ENCODE measurements around the gene FHL3. TPM values are rescaled to one million over a fixed set of nuclear protein-coding genes. Genes with fewer than 3 reads are reported as not detected.

Gene FHL3
- total and polyA plus RNA-seq, 8 donors, result 5.1 to 11.3 (median 8.0) TPM

- ATAC-seq (no peak), FAIRE-seq (no peak), DNase-seq (no peak)
- intact Hi-C loops (cut with DNase I), result loop anchor here in 2 of 3 donors (5.0 kb wide), 2 partner anchors 562 to 807 kb away; no protein-coding TSS in a partner anchor
- Histone ChIP-seq H3K4me1 (peaks cover 9 to 15% (median 13%) of the 10 kb centered on the region in 3 donors), H3K9me3 (no peaks in the 10 kb centered on the region), H3K36me3 (peaks cover 0 to 47% (median 32%) of the 10 kb centered on the region in 3 donors), H3K27ac (no peak overlapping the region), H3K27me3 (no peaks in the 10 kb centered on the region), H3K4me3 (no peak overlapping the region)
- TF ChIP-seq, protein P1, sequence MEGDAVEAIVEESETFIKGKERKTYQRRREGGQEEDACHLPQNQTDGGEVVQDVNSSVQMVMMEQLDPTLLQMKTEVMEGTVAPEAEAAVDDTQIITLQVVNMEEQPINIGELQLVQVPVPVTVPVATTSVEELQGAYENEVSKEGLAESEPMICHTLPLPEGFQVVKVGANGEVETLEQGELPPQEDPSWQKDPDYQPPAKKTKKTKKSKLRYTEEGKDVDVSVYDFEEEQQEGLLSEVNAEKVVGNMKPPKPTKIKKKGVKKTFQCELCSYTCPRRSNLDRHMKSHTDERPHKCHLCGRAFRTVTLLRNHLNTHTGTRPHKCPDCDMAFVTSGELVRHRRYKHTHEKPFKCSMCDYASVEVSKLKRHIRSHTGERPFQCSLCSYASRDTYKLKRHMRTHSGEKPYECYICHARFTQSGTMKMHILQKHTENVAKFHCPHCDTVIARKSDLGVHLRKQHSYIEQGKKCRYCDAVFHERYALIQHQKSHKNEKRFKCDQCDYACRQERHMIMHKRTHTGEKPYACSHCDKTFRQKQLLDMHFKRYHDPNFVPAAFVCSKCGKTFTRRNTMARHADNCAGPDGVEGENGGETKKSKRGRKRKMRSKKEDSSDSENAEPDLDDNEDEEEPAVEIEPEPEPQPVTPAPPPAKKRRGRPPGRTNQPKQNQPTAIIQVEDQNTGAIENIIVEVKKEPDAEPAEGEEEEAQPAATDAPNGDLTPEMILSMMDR (IDR thresholded peaks at IDR 0.05), result no peak
- WGBS, 2 donors, result 84 to 90% methylated on average over 6 of the region's 6 CpGs
Measured at GRCh38 chr1:38025664-38026063, 20.4 kb upstream of the FHL3 start.

DNA sequence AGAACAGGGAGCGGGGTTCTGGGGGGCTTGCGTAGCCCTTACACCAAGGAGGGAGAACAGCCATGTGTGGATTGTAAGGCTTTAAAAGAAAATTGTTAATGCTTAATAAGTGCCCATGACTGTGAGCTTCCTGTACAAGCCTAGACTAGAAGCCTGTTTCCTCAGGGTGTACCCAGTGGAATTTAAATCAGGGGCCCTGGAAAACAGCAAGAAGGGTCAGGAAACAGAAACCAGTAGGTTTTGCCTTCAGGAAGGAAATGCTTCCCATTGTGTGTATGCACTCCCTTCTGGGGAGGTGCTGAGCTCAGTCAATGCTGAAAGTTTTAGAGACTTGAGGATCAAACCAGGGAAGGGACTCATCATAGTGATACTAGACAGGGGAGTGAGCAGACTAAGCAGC is 19.9 kb upstream of the FHL3 start:
- TF ChIP-seq, protein P1 (IDR thresholded peaks at IDR 0.05), result no peak
- Histone ChIP-seq H3K4me1 (peaks cover 9 to 11% (median 10%) of the 10 kb centered on the region in 3 donors), H3K4me3 (no peak overlapping the region), H3K36me3 (peaks cover 0 to 51% (median 33%) of the 10 kb centered on the region in 3 donors), H3K27ac (no peak overlapping the region), H3K9me3 (no peaks in the 10 kb centered on the region), H3K27me3 (no peaks in the 10 kb centered on the region)
- FAIRE-seq, result no peak
- DNase-seq, result no peak
- intact Hi-C loops (cut with DNase I), result loop anchor here in 2 of 3 donors (5.0 kb wide), 2 partner anchors 562 to 807 kb away; no protein-coding TSS in a partner anchor
- no peak for ATAC-seq
- 96 to 100% methylated on average over 2 of the region's 2 CpGs for WGBS, 2 donors

DNA sequence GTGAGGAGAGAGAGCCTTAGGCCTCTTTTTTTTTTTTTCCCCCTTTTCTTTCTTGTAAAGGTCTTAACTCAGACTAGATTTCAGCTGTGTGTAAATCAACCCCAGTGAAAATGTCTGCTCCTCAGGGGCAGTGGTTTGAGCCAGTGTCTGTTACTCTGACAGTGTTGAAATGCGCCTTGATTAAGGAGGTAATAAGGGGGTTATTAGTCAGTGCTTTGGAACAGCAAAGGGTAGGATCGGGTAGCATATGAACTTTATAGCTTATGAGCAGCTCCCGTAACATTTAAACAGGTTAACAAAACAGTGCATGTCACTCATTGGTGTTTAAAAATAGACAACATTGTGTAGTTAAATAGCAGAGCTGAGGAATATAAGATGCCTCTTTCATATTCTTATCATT is 17.5 kb upstream of the FHL3 start:
- no peak overlapping the region for H3K27ac ChIP-seq
- peaks cover 0 to 73% (median 47%) of the 10 kb centered on the region in 3 donors for H3K36me3 ChIP-seq
- intact Hi-C loops (cut with DNase I), result no loop called here
- 84 to 86% methylated on average over 3 of the region's 3 CpGs for WGBS, 2 donors
- TF ChIP-seq, protein P1 (IDR thresholded peaks at IDR 0.05), result no peak
- DNase-seq (no peak), FAIRE-seq (no peak), ATAC-seq (no peak)
- H3K27me3 ChIP-seq, result no peaks in the 10 kb centered on the region
- H3K4me3 ChIP-seq, result no peak overlapping the region
- no peaks in the 10 kb centered on the region for H3K9me3 ChIP-seq
- H3K4me1 ChIP-seq, result no peaks in the 10 kb centered on the region

- FAIRE-seq, result no peak
- H3K4me3 ChIP-seq, result no peak overlapping the region
- WGBS, 2 donors, result 84 to 86% methylated on average over 5 of the region's 5 CpGs
- no peak for DNase-seq
- intact Hi-C loops (cut with DNase I), result no loop called here
- H3K4me1 ChIP-seq, result no peaks in the 10 kb centered on the region
- H3K36me3 ChIP-seq, result peaks cover 0 to 77% (median 49%) of the 10 kb centered on the region in 3 donors
- H3K27ac ChIP-seq, result no peak overlapping the region
- H3K27me3 ChIP-seq, result no peaks in the 10 kb centered on the region
- TF ChIP-seq, protein P1 (IDR thresholded peaks at IDR 0.05), result no peak
- no peak for ATAC-seq
- H3K9me3 ChIP-seq, result no peaks in the 10 kb centered on the region
Measured at GRCh38 chr1:38021969-38022368, 16.7 kb upstream of the FHL3 start.

- H3K27me3 ChIP-seq, result no peaks in the 10 kb centered on the region
- WGBS, 2 donors, result 97% methylated on average over 2 of the region's 2 CpGs
- intact Hi-C loops (cut with DNase I), result no loop called here
- H3K36me3 ChIP-seq, result peaks cover 0 to 75% (median 48%) of the 10 kb centered on the region in 3 donors
- peaks cover 0 to 4% (median 2%) of the 10 kb centered on the region in 3 donors for H3K4me1 ChIP-seq
- ATAC-seq, result no peak
- H3K4me3 ChIP-seq, result no peak overlapping the region
- DNase-seq, result no peak
- no peak overlapping the region for H3K27ac ChIP-seq
- no peaks in the 10 kb centered on the region for H3K9me3 ChIP-seq
- TF ChIP-seq, protein P1 (IDR thresholded peaks at IDR 0.05), result no peak
- no peak for FAIRE-seq
Measured at GRCh38 chr1:38020396-38020795, 15.1 kb upstream of the FHL3 start.
